Measurements from ENCODE around the gene G0S2.

The G0S2 gene

GRCh38 chr1:209723265-209723664, 48.1 kb downstream of the G0S2 start (continued):
- TF ChIP-seq ATF2 (tag by site-specific recombination; IDR thresholded peaks at IDR 0.05; ENCODE audit: low read depth) (no peak), ZNF140 (tag by site-specific recombination; IDR thresholded peaks at IDR 0.05) (no peak), ZNF37A (tag by site-specific recombination; IDR thresholded peaks at IDR 0.05) (no peak), SALL2 (tag by site-specific recombination; IDR thresholded peaks at IDR 0.05; ENCODE audit: borderline replicate concordance) (no peak), ZNF585B (tag by site-specific recombination; IDR thresholded peaks at IDR 0.05) (no peak), ZNF366 (tag by site-specific recombination; conservative IDR thresholded peaks at IDR 0.05) (no peak), ZNF148 (tag by site-specific recombination; IDR thresholded peaks at IDR 0.05; ENCODE audit: borderline replicate concordance) (no peak), ZNF354C (tag by site-specific recombination; IDR thresholded peaks at IDR 0.05; ENCODE audit: borderline replicate concordance, low read depth) (no peak)

- Histone ChIP-seq H3K9me3 (ENCODE audit: control insufficient read depth, insufficient read depth, low read depth, low read length) (no peaks in the 10 kb centered on the region), H3K36me3 (ENCODE audit: control insufficient read depth in 2 of 2, insufficient read depth in 1 of 2, low read length in 2 of 2) (no peaks in the 10 kb centered on the region), H3K4me3 (ENCODE audit: low read depth, low read length) (no peak overlapping the region), H3K4me1 (ENCODE audit: control insufficient read depth, insufficient read depth, low read length) (no peaks in the 10 kb centered on the region), H3K27ac (ENCODE audit: extremely low read depth, low read depth, low read length) (no peak overlapping the region)
- CTCF ChIA-PET = interaction anchor here (0.6 to 1.0 kb wide), 3 partner anchors 24 to 43 kb away, joined by 3 read pairs; no protein-coding TSS in a partner anchor
- POLR2A ChIA-PET = no interaction called here
- TF ChIP-seq ZNF133 (tag by site-specific recombination; IDR thresholded peaks at IDR 0.05) (no peak), INSM2 (tag by site-specific recombination; IDR thresholded peaks at IDR 0.05) (no peak), ZXDB (tag by site-specific recombination; IDR thresholded peaks at IDR 0.05) (no peak), ZBTB11 (tag by site-specific recombination; conservative IDR thresholded peaks at IDR 0.05; ENCODE audit: low read depth) (no peak), ZNF138 (tag by site-specific recombination; IDR thresholded peaks at IDR 0.05; ENCODE audit: borderline replicate concordance) (no peak), ZNF311 (tag by site-specific recombination; IDR thresholded peaks at IDR 0.05; ENCODE audit: borderline replicate concordance) (no peak), ZNF169 (tag by site-specific recombination; IDR thresholded peaks at IDR 0.05) (no peak), ZNF202 (tag by site-specific recombination; IDR thresholded peaks at IDR 0.05; ENCODE audit: borderline replicate concordance) (no peak), ATF2 (tag by site-specific recombination; IDR thresholded peaks at IDR 0.05; ENCODE audit: low read depth) (no peak), ZBTB20 (tag by site-specific recombination; IDR thresholded peaks at IDR 0.05) (no peak), ZNF830 (tag by site-specific recombination; IDR thresholded peaks at IDR 0.05; ENCODE audit: low read depth) (no peak), ZBTB44 (tag by site-specific recombination; IDR thresholded peaks at IDR 0.05) (no peak)
Observed at GRCh38 chr1:209723756-209724693, 48.8 kb downstream of the G0S2 start.
